Activated CD4-positive, CD25-positive, alpha-beta regulatory T cell treated with anti-CD3 and anti-CD28 coated beads, Interleukin-2, amount 50 U/mL, for 16 hours (primary cell): ENCODE measurements around the gene KSR1.

Experiments used
- DNase-seq: peaks from one replicate; pipeline ENCODE4 v3.0.0-alpha.2; 2020; ENCODE audit warnings: low read depth, low spot score

The KSR1 gene

DNA sequence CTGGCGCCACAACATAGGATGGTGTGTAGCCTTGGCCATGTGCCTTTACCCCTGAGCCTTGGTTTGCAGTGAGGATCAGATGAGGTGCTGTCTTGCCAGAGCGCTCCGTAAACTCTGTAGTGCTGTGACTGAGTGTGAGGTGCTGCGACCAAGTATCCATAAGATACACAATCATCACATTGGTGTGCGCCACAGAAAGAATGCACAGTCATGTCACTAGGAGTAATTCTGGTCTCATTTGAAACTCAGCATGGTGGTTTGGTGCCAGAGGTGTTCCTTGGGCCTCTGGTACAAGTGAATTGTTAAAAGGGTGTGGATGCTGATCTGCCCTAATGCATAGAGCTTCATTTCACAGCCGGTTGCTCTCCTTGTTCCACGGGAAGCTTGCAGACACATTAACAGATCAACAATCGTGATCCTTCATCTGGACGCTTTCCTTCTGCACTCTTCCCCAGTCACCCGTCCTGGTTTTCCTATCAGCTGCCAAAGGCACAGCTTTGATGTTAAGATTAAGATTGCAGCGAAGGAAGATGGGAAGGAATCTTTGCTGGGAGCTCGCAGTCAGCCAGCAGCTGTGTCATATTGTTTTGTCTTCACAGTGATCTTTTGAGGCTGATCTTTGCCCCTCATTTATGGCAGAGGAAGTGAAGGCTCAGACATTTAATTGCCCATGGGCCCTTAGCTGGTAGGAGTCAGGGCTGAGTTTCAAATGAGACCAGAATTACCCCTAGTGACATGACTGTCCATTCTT lies 79.1 kb downstream of the KSR1 start:
- no peak for DNase-seq

- no peak for DNase-seq
Observed at GRCh38 chr17:27535975-27536374, 79.7 kb downstream of the KSR1 start.

GRCh38 chr17:27536781-27537180 lies 80.5 kb downstream of the KSR1 start:
- no peak for DNase-seq

- DNase-seq: no peak
Observed at GRCh38 chr17:27538156-27538955, 82.1 kb downstream of the KSR1 start.

- DNase-seq: no peak
Observed at GRCh38 chr17:27539152-27539551, 82.9 kb downstream of the KSR1 start.

DNA sequence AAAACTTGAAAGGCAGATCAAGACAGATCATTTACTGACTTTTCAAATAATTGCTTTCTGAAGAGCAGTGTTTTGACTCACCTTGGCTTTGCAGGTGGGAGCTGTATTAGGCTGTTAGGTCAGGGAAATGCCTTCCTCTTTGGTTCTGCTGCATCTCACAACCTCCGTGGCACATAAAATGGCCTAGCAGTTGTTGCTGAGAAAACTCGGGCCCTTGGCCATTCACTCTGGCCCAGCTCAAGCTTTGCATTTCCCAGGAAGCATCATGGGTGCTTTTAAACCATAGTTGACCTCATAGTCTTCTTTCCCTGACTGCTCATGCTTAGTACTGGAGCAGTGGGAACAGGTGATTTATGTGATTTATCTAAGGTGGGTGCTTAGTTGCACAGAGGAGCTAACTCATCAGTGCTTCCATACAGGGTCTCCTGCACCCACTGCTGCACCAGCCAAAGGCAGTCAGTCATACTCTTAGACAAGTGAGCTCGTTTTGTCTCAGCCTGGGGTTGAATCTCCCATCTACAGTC lies 83.6 kb downstream of the KSR1 start:
- DNase-seq: no peak

- no peak for DNase-seq
Observed at GRCh38 chr17:27540318-27541101, 84.3 kb downstream of the KSR1 start.

DNA sequence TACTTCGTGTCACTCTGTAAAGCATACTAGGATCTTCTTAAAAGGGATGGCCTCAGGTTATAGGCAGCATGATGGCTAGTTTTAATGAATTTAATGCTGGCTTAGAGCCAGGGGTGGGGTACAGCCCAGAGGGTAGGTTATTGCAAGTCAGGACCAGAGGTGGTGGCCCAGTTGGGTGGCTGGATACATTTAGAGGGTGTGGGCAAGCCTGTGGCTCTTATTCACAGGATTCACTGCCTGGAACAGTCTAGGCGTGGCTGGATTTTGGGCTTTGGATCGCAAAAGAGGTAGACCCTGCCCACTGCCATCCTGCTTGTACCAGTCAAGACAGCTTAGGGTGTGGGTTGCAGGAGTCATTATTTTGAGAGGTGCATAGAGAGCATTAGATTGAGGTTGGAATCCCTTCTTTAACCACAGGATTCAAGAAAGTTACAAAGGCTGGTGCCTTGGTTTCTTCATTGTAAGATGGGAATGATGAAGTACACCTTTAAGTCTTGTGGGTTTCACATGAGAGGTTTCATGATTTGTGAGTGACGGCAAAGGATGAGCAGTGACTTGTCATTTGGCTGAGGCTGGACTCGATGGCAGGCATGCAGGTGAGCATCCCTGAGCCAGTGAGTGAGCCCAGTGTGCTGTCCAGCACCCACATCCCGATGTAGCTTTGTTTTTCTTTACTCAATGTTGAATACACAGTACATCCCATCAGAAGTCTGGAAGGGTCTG lies 85.2 kb downstream of the KSR1 start:
- no peak for DNase-seq

GRCh38 chr17:27542841-27543463 lies 86.7 kb downstream of the KSR1 start:
- DNase-seq: no peak

DNA sequence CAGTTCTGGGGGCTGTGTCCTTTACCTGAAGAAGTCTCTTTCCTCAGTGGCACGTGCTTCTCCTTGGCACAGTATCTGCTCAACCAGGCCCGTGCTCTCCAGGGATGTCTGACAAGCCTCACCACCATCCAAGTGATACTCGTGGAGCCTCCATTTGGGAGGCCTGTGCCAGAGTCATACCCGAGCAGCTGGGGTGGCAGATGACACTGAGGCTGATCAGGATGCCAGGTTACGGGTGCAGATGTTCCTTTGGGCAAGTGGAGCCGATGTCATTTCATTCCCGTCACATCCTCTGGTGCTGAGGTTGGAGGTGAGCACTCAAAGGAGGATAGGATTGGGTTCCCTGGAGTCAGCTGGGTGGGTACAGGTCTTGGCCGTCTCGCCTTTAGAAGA lies 87.2 kb downstream of the KSR1 start:
- DNase-seq: no peak

DNA sequence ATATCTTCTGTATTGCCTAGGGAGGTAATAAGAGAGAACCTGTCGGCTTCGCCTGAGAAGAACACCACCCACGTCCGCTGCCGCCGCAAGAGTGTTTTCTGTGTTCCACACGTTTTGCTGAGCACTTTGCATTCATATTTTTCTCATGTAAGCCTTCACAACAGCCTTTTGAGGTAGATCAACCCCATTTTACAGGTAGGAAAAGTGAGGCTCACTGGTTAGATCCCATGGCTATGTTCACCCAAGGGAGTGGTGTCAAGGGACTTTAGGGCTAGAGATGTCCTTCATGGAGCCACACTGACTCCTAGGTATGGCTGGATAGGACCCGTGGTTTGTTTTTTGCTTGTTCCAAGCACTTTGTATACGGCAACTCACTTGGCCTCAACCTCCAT lies 87.7 kb downstream of the KSR1 start:
- no peak for DNase-seq

DNA sequence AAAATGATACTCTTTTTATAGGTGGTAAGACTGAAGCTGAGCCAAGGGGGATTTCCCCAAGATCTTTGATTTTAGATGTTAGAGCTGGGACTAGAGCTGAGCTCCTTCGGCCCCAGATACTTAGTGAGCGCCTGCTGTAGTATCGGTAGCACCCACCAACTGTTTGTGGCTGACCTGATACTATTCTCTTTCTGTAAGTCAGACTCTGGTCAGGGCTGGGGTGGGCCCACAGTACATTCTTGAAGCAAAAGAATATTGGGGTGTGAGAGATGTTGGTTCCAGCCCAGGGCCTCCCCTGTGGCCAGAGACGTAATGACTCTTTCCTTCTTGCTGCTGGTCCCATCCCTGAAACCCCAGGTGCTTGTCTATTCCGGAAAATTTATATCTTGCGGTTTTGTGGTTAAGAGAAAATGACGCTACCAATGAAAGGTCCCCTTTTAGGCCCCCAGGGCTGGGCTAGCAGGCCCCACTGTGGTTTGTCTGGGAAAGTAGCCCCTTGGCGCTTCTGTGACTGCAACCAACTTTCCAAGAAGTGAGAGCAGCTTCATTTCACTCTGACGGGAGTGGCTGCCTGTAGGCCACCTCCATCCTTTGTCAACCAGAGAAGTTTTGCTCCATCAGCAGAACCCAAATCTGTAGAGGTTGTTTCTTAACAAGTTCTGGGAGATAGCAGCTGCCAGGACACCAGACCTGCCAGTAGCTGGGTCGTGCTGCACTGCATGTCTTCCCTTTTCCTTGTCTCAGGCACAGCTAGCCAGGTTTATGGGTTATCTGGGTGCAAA lies 88.3 kb downstream of the KSR1 start:
- no peak for DNase-seq

- no peak for DNase-seq
Observed at GRCh38 chr17:27545562-27546229, 89.4 kb downstream of the KSR1 start.

- DNase-seq: no peak
Observed at GRCh38 chr17:27546624-27547300, 90.5 kb downstream of the KSR1 start.

DNA sequence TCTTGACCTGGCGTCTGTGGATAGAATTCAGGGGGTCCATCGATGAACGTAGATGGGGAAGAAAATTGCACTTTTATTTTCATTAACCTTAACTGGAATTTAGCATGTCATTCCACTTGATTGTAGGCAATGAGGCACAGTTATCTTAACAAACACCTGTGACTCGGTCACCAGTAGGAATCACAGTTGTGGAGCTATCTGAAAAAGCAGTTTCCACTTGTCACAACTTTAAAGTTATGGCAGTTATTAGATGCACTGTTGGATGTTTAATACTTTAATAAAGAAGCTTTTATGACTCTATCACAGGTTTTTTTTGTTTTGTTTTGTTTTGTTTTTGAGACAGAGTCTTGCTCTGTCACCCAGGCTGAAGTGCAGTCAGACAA lies 91.0 kb downstream of the KSR1 start:
- no peak for DNase-seq

- DNase-seq: no peak
Observed at GRCh38 chr17:27548369-27548768, 92.1 kb downstream of the KSR1 start.

DNA sequence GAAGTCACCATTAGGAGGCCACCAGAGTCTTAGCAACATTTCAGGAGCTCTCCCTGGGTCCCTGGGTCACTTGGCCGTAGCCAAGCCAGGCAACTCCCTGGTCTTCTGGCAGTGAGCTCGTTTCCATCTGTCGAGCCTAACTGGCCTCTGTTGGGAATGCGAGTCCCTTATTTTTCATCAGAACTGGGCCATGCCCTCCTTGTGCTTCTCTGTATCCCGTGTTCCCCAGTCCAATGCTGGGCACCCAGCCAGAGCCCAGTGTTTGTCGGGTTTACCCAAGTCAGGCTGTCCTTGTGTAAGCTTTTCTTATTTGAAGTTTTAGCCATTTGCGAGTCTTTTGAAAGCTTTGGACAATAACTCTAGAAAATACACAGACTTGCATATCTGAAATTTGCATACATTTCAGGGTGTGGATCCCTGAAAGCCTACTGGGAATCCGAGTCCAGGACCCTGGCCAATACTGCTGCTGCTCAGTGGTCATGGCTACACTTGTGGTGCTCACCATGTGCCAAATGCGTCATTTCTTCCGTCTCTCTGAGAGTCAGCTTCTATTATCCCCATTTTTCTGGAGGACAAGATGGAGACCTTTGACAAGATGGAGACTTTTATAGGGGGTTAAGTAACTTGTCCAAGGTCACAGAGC lies 93.1 kb downstream of the KSR1 start:
- no peak for DNase-seq

GRCh38 chr17:27550291-27550930 lies 94.2 kb downstream of the KSR1 start:
- DNase-seq: no peak
